ENCODE data around the gene PITPNC1. TPM values are rescaled to one million over a fixed set of nuclear protein-coding genes. Genes with fewer than 3 reads are reported as not detected.
A peak's percentile ranks its signal among the peaks of the same experiment; 100 is the strongest.

PITPNC1 gene
- total and polyA plus RNA-seq, 2 of the 13 experiments (the other 11 are each of a cell fraction or from before 2014, with no cell fraction given), result 4.1 to 5.7 TPM

DNA sequence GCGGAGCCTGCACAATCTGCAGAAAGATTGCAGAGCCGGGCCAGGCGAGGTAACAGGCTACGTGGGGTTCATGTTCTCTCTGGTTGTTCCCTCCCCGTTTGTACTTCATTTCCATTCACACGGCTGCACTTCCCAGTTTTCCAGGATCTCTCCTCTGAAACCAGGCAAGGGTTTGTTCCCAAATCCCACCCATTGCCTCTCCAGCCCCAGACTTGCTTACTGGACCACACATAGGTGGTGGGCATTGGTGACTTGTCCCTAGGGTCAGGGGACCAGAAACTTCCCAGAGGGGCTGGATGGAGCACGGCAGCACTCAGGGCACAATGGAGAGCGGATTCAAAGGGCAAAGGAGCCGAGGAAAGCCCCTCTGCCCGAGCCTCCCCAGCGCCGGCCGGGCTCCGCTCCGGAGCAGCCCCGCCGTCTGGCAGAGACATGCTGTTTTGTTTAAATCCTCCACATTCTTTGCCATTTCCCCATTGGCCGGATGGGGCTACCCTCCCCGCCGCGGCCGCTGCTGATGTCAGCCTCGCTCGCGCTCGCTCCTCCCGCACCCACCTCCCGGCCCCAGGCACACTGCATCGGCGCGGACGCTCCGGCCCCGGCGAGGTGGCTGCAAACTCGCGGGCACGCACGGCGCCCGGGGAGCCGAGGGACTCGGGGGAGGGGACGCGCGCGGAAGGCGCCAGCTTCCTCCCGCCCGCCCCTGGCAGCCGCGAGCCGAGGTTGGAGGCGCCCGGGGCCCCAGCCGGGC, at the start of gene PITPNC1 (continued):
- TF ChIP-seq, protein P1, sequence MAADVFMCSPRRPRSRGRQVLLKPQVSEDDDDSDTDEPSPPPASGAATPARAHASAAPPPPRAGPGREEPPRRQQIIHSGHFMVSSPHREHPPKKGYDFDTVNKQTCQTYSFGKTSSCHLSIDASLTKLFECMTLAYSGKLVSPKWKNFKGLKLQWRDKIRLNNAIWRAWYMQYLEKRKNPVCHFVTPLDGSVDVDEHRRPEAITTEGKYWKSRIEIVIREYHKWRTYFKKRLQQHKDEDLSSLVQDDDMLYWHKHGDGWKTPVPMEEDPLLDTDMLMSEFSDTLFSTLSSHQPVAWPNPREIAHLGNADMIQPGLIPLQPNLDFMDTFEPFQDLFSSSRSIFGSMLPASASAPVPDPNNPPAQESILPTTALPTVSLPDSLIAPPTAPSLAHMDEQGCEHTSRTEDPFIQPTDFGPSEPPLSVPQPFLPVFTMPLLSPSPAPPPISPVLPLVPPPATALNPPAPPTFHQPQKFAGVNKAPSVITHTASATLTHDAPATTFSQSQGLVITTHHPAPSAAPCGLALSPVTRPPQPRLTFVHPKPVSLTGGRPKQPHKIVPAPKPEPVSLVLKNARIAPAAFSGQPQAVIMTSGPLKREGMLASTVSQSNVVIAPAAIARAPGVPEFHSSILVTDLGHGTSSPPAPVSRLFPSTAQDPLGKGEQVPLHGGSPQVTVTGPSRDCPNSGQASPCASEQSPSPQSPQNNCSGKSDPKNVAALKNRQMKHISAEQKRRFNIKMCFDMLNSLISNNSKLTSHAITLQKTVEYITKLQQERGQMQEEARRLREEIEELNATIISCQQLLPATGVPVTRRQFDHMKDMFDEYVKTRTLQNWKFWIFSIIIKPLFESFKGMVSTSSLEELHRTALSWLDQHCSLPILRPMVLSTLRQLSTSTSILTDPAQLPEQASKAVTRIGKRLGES (CRISPR knock-in tag; IDR thresholded peaks at IDR 0.05; ENCODE audit: borderline replicate concordance), result no peak
- TF ChIP-seq GPN1 (CRISPR knock-in tag; IDR thresholded peaks at IDR 0.05; ENCODE audit: borderline replicate concordance) (no peak), ZFP62 (CRISPR knock-in tag; IDR thresholded peaks at IDR 0.05) (no peak), ZNF432 (CRISPR knock-in tag; IDR thresholded peaks at IDR 0.05; ENCODE audit: borderline replicate concordance) (no peak), ZNF264 (CRISPR knock-in tag; IDR thresholded peaks at IDR 0.05) (no peak), MBD4 (IDR thresholded peaks at IDR 0.05; ENCODE audit: borderline replicate concordance, low read length) (no peak), ZKSCAN1 (IDR thresholded peaks at IDR 0.05; ENCODE audit: low read length) (no peak), ONECUT2 (CRISPR knock-in tag; IDR thresholded peaks at IDR 0.05) (no peak), KLF11 (CRISPR knock-in tag; IDR thresholded peaks at IDR 0.05) (no peak), ZNF451 (CRISPR knock-in tag; IDR thresholded peaks at IDR 0.05) (peak; percentile 79)
- TF ChIP-seq, protein P2, sequence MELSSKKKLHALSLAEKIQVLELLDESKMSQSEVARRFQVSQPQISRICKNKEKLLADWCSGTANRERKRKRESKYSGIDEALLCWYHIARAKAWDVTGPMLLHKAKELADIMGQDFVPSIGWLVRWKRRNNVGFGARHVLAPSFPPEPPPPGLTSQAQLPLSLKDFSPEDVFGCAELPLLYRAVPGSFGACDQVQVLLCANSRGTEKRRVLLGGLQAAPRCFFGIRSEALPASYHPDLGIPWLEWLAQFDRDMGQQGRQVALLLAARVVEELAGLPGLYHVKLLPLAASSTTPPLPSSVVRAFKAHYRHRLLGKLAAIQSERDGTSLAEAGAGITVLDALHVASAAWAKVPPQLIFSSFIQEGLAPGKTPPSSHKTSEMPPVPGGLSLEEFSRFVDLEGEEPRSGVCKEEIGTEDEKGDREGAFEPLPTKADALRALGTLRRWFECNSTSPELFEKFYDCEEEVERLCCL (CRISPR knock-in tag; IDR thresholded peaks at IDR 0.05; ENCODE audit: borderline replicate concordance), result no peak
- TF ChIP-seq, protein P3, sequence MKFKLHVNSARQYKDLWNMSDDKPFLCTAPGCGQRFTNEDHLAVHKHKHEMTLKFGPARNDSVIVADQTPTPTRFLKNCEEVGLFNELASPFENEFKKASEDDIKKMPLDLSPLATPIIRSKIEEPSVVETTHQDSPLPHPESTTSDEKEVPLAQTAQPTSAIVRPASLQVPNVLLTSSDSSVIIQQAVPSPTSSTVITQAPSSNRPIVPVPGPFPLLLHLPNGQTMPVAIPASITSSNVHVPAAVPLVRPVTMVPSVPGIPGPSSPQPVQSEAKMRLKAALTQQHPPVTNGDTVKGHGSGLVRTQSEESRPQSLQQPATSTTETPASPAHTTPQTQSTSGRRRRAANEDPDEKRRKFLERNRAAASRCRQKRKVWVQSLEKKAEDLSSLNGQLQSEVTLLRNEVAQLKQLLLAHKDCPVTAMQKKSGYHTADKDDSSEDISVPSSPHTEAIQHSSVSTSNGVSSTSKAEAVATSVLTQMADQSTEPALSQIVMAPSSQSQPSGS (CRISPR knock-in tag; IDR thresholded peaks at IDR 0.05), result no peak; the same call in 1 of the 2 replicates
- TF ChIP-seq, protein P4, sequence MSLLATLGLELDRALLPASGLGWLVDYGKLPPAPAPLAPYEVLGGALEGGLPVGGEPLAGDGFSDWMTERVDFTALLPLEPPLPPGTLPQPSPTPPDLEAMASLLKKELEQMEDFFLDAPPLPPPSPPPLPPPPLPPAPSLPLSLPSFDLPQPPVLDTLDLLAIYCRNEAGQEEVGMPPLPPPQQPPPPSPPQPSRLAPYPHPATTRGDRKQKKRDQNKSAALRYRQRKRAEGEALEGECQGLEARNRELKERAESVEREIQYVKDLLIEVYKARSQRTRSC (CRISPR knock-in tag; IDR thresholded peaks at IDR 0.05; ENCODE audit: low read depth), result no peak
- TF ChIP-seq, protein P5, sequence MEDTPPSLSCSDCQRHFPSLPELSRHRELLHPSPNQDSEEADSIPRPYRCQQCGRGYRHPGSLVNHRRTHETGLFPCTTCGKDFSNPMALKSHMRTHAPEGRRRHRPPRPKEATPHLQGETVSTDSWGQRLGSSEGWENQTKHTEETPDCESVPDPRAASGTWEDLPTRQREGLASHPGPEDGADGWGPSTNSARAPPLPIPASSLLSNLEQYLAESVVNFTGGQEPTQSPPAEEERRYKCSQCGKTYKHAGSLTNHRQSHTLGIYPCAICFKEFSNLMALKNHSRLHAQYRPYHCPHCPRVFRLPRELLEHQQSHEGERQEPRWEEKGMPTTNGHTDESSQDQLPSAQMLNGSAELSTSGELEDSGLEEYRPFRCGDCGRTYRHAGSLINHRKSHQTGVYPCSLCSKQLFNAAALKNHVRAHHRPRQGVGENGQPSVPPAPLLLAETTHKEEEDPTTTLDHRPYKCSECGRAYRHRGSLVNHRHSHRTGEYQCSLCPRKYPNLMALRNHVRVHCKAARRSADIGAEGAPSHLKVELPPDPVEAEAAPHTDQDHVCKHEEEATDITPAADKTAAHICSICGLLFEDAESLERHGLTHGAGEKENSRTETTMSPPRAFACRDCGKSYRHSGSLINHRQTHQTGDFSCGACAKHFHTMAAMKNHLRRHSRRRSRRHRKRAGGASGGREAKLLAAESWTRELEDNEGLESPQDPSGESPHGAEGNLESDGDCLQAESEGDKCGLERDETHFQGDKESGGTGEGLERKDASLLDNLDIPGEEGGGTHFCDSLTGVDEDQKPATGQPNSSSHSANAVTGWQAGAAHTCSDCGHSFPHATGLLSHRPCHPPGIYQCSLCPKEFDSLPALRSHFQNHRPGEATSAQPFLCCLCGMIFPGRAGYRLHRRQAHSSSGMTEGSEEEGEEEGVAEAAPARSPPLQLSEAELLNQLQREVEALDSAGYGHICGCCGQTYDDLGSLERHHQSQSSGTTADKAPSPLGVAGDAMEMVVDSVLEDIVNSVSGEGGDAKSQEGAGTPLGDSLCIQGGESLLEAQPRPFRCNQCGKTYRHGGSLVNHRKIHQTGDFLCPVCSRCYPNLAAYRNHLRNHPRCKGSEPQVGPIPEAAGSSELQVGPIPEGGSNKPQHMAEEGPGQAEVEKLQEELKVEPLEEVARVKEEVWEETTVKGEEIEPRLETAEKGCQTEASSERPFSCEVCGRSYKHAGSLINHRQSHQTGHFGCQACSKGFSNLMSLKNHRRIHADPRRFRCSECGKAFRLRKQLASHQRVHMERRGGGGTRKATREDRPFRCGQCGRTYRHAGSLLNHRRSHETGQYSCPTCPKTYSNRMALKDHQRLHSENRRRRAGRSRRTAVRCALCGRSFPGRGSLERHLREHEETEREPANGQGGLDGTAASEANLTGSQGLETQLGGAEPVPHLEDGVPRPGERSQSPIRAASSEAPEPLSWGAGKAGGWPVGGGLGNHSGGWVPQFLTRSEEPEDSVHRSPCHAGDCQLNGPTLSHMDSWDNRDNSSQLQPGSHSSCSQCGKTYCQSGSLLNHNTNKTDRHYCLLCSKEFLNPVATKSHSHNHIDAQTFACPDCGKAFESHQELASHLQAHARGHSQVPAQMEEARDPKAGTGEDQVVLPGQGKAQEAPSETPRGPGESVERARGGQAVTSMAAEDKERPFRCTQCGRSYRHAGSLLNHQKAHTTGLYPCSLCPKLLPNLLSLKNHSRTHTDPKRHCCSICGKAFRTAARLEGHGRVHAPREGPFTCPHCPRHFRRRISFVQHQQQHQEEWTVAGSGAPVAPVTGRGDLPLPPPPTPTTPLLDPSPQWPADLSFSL (CRISPR knock-in tag; IDR thresholded peaks at IDR 0.05), result no peak
